SK-N-MC (cell line): ENCODE data around the gene OPCML.
"Not testable (repeated sequence)": the region's sequence is repeated elsewhere in the genome, so short reads cannot be mapped to it uniquely, and the experiment has no call there.

Source experiments
- EZH2 ChIP-seq: fragments of 200-600 bp; sonication (generic); IDR thresholded peaks from one replicate; pipeline ENCODE4 v1.6.1; 2017; ENCODE audit warnings: antibody characterized with exemption
- POLR2AphosphoS5 ChIP-seq: IDR thresholded peaks from 2 replicates; pipeline ENCODE4 v1.6.1; 2012; ENCODE audit warnings: mild to moderate bottlenecking, low read depth, low read length, borderline replicate concordance

DNA sequence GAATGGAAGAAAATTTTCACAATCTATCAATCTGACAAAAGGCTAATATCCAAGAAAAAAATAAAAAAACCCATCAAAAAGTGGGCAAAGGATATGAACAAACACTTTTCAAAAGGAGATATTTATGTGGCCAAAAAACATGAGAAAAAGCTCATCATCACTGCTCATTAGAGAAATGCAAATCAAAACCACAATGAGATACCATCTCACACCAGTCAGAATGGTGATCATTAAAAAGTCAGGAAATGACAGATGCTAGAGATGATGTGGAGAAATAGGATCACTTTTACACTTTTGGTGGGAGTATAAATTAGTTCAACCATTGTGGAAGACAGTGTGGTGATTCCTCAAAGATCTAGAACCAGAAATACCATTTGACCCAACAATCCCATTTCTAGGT lies 1162.2 kb downstream of the OPCML start:
- not testable (repeated sequence) for TF ChIP-seq EZH2, POLR2AphosphoS5
